Thyroid gland (tissue), 4 donors: ENCODE results near the gene MSH4.

Experiments used
- CTCF ChIP-seq, 6 experiments: fragments of 200-600 bp in 3 of 6; fragments of 450-650 bp in 3 of 6; sonication (generic) in 3 of 6; IDR thresholded peaks; one replicate each; pipeline ENCODE4 v1.5.1; 2016 to 2019; ENCODE audit warnings: antibody characterized with exemption in 6 of 6, mild to moderate bottlenecking in 2 of 6, inconsistent platforms in 1 of 6, moderate library complexity in 1 of 6
- POLR2A ChIP-seq, 2 donors: fragments of 450-650 bp; IDR thresholded peaks; one replicate each; pipeline ENCODE4 v1.6.1; 2017; ENCODE audit warnings: antibody characterized with exemption in 2 of 2, mild to moderate bottlenecking in 2 of 2, moderate library complexity in 1 of 2

DNA sequence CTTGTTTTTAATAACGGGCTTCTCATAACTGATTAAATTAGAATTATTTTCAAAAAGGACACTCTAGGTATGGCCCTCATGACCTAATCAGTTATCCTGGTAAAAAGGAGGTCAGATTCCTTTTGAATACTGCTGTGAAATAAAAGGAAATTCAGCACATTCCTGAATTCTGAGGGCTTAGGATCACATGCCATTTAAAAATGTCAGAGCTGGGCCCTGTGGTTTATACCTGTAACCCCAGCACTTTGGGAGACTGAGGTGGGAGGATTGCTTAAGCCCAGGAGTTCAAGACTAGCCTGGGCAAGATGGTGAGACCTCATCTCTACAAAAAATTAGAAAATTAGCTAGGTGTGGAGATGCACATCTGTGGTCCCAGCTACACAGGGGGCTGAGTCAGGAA is 28.7 kb upstream of the MSH4 start:
- no peak for TF ChIP-seq CTCF (IDR thresholded peaks at IDR 0.05)
- TF ChIP-seq POLR2A (IDR thresholded peaks at IDR 0.05), result no peak
